Activated CD4-positive, CD25-positive, alpha-beta regulatory T cell (primary cell): ENCODE results near the gene CRYGN.

Experiments
- DNase-seq, 4 experiments: peaks; one replicate each; lab custom pipeline; 2025; lab: John Stamatoyannopoulos, UW

Gene CRYGN

DNA sequence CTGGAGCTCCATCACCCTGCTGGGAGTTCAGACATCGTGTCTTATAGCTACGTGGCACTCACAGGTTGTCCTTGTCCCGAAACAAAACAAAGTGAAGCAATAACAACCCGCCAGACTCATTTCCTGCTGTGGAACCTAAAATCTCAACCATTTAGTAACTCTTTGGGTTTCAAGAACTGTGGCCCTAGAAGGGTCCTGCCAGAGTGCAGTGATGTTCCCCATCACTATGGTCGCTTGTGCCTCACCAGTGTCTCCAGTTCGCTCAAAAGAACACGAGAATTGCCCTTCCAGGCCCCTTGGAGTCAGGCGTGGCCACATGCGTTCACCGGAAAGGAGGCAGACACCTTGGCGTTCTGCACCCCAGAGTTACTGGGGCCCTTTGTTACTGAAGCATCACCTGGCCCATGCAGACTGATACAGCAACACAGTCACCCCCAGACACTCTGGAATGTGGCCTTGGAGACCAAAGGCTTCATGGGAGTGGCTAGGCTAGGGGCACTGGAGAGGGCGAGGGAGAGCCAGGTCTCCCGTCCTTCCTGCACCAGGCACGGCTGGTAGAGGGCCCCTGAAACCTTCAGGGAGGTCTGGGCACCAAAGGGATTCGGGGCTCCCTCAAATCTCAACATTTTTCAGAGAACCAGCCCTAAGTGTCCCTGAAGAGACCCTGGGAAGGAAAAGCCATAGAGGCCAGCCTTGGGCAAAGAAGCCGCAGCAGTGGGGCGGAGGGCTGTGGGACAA is 908 bp downstream of the CRYGN start:
- DNase-seq, result no peak

DNA sequence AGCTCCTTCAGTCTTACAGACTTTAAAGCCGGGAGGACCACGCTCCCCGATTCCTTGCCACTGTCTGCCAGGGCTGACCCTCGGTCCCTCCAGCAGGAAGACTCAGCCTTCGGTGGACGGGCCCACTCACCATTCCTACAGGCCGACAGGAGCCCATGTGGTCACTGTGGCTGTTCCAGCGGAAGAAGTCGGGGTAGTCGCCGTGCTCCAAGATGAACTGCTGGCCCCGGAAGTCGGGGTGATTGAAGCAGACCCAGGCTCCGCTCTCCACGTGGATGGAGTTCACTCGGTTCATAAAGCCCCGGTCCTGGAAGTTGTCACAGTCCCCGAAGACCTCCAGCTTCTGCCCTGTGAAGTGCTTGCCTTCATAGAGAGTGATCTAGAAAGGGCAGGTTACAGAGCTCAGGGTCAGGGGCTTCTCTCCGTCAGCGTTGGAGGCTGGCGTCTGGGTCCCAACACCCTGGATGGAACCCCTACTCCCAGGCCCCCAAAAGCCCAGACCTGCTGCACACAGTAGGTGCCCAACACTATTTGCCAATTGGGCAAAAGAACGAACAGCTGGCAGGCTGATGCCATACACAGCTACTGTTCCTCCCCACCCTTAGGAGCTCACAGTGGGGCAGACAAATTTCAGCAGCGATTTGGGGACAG is 1.9 kb downstream of the CRYGN start:
- no peak for DNase-seq

DNA sequence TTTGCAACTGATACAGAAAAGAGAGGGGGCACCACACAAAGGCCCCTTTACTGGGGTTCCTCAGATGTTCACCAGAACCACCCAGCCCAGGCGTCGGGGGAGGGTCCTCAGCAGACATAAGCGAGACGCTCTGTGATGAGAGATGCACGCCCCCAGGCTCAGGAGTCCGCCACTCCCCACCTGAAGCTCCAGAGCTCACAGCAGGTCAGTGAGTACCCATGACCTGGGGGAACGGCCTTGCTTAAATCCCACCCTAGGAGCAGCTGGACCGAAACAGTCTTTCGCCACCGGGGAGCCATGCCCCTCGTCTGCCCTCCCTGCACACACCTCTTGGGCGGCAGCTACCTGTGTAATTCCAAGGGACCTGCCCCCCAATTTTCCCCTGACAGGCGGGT is 2.8 kb downstream of the CRYGN start:
- no peak for DNase-seq

- no peak for DNase-seq
Measured at GRCh38 chr7:151436446-151437158, 3.3 kb downstream of the CRYGN start.

DNA sequence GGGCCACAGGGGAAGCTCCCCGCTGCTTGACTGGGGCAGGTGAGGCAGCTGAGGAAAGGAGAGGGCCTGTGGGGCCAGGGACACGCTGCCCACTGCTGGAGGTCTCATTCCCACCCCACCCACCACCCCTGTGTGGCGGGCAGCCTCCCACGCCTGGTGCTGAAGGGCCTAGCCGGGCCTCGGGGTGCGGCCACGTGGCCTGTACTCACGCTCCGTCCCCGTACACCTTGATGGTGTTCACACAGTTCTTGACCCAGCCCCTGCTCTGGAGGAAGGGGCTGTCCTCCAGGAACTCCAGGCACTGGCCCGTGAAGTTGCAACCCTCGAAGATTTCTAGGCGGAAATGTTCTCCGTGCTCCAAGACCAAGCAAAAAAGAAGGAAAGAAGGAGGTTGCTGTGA is 4.0 kb downstream of the CRYGN start:
- DNase-seq, result no peak

GRCh38 chr7:151435103-151435916 is 4.6 kb downstream of the CRYGN start:
- DNase-seq, result no peak

DNA sequence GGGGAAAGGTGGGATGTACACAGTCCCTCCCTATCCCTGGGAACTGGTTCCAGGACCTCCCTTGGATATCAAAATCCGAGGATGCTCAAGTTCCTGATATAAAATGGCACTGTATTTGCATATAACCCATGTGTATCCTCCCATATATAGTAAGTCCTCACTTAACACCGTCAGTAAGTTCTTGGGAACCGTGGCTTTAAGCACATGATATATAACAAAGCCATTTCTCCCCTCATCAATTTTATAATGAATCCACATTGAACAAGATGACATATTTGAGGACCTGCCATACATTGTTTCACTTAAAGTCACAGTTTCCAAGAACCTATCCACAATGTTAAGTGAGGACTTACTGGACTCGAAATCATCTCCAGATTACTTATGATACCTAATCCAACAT is 5.4 kb downstream of the CRYGN start:
- no peak for DNase-seq

DNA sequence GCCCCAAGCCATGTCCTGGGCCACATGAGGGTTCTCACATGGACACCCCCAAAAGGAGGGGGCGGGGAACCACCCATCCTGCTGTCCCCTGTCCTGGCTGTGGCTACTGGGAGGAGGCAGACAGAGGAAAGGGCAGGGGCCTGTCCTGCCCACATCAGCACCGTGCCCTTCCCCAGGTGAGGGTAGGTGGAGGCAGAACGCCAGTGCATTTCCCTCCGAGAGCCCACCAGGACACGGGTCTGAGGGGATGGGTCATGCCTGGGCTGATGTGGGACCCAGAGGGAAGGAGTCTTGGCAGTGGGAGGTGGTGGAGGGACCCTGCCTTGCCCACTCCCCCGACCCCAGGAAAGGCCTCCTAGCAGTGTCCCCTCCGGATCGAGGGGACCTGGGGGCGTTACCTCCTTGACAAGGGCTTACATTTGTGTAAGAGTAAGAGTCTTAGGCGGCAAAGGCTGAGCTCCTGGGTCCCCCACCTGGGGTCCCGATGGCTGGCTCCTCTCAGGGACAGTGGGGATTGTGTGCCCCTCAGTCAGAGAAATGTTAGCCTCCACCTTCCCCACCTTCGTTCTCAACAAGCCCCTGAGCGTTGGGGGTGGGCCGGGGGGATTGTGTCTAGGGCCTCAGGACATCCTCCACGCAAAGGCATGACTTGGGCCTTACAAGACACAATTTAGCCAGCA is 6.1 kb downstream of the CRYGN start:
- DNase-seq, result no peak

GRCh38 chr7:151432658-151433521 is 7.1 kb downstream of the CRYGN start:
- no peak for DNase-seq

- DNase-seq, result no peak
Measured at GRCh38 chr7:151431768-151432311, 8.1 kb downstream of the CRYGN start.

GRCh38 chr7:151431281-151431767 is 8.6 kb downstream of the CRYGN start:
- no peak for DNase-seq

GRCh38 chr7:151430391-151431205 is 9.3 kb downstream of the CRYGN start:
- no peak for DNase-seq

DNA sequence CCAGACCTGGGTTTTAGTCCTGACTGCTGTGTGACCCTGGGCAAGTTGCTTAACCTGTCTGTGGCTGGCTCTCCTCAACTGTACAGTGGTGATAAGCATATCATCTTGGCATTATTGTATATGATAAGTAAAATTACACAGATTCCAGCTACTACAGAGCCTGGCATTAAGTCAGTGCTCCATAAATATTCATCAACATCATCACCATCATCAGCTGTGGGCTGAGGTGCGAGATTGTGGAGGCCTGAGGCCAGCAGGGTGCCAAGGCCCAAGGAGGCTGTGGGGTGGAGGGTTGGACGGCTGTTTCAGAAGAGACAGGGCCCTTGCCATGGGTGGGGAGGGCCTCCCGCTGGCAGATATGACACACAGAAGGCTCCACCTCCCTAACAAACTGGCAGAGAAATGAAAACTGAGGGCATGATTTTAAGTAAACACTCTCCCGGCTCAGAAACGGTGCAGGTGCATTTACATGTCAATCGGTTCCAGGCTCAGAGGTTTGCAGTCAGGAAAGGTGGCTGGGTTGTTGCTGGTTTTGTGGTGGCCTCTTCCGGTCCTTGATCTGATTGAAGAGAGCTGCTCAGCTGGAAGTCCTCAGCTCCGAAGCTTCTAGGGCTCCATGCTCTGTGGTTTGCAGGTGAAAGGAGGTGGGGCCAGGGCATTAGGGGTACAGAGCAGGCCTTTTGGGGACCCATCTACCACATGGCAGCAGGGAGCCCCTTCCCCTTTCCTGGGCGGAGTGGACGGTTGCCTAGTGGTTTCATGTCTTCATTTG is 10.2 kb downstream of the CRYGN start:
- peak in 1 of 4 experiments; percentile 18 for DNase-seq

DNA sequence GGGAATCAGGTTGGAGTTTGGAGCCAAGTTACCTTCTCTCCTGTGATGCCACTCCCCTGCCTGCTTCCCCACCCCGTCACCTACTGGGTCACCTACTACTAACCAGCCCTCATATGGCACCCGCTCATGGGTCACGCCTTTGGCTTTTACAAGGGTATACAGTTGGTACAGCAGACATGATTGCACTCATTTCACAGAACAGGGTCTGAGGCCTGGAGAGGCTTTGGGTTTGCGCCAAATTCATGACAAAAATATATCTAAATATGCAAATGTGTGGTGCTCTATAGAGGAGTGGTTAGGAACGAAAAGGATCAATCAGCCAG is 10.7 kb downstream of the CRYGN start:
- no peak for DNase-seq

DNA sequence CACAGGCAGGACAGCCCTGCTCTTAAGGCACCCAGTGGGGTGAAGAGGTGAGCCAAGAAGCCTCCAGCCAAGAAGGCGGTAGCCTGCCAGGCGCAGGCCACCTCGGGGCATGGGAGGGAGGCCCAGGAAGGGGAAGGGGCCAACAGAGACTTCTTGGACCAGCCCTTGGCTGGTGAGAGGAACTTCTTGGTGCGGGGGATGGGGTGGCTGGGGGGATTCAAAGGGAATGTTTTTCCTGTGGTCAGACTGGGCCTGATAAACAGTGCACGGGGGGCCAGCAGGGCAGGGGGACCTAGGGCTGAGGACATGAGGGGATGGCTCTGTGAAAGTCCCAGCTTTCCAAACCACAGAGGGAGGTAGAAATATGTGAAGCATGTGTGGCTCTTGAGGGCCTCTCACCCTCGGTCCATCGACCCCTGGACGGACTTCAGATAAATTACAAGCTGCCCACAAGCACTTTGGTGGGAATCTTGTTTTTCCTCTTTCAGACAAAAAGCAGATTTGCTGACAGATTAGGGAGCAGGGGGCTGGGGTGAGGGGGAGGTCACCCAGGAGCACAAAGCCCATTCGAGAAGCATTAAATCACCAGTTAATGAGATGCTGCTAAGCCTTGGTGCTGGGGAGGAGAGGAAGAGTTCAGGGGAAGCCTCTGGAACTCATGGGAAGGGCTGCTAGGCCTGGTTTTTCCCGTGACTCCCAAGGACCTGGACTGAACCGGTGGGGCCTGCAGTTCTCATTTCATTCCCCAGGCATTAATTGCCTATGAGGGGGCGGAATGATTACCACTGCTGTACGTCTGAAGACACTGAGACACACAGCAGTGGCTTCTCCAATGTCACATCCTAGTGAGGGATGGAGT is 11.3 kb downstream of the CRYGN start:
- no peak for DNase-seq

- DNase-seq, result no peak
Measured at GRCh38 chr7:151427705-151428377, 12.1 kb downstream of the CRYGN start.
